Fibroblast of skin of scalp (primary cell): ENCODE data around the gene TNFRSF1A. TPM values are rescaled to one million over a fixed set of nuclear protein-coding genes. Genes with fewer than 3 reads are reported as not detected.

Experiments used
- DNase-seq: peaks from one replicate; pipeline ENCODE4 v3.0.0-alpha.2; 2013
- polyA plus RNA-seq, 2 experiments: library from polyadenylated mRNA; unstranded; fragments of 120-200 nt; gene quantifications; one replicate each; pipeline ENCODE4 v1.2.1, GENCODE V29; 2013; ENCODE audit not compliant: insufficient read length in 2 of 2

The TNFRSF1A gene
- polyA plus RNA-seq (2013, experiment 1 of 2; ENCODE audit: insufficient read length), result 167 TPM
- polyA plus RNA-seq (2013, experiment 2 of 2; ENCODE audit: insufficient read length), result 140 TPM

GRCh38 chr12:6341417-6342139 lies at the start of gene TNFRSF1A:
Gene TNFRSF1A (minus strand): TSS chr12:6342076. CDS start chr12:6341814, 262 bp downstream.
- peak; percentile 82 for DNase-seq

- DNase-seq, result no peak
Observed at GRCh38 chr12:6391013-6391412, 49.1 kb upstream of the TNFRSF1A start.

GRCh38 chr12:6390084-6390799 lies 48.4 kb upstream of the TNFRSF1A start:
- DNase-seq, result no peak

GRCh38 chr12:6387541-6387940 lies 45.7 kb upstream of the TNFRSF1A start:
- no peak for DNase-seq

- no peak for DNase-seq
Observed at GRCh38 chr12:6386491-6386890, 44.6 kb upstream of the TNFRSF1A start.

GRCh38 chr12:6386038-6386437 lies 44.2 kb upstream of the TNFRSF1A start:
- no peak for DNase-seq

GRCh38 chr12:6384499-6385436 lies 42.9 kb upstream of the TNFRSF1A start:
- no peak for DNase-seq

- peak; percentile 93 for DNase-seq
Observed at GRCh38 chr12:6383572-6384498, 42.0 kb upstream of the TNFRSF1A start, which contains the start of gene LTBR. Gene LTBR (plus strand): TSS chr12:6384162. CDS start chr12:6384359, 197 bp downstream.

- DNase-seq, result no peak
Observed at GRCh38 chr12:6382982-6383381, 41.1 kb upstream of the TNFRSF1A start.

- no peak for DNase-seq
Observed at GRCh38 chr12:6382371-6382770, 40.5 kb upstream of the TNFRSF1A start.

- peak; percentile 50 for DNase-seq
Observed at GRCh38 chr12:6380141-6381121, 38.6 kb upstream of the TNFRSF1A start.

GRCh38 chr12:6378709-6379472 lies 37.0 kb upstream of the TNFRSF1A start:
- no peak for DNase-seq

GRCh38 chr12:6377667-6377994 lies 35.8 kb upstream of the TNFRSF1A start:
- DNase-seq, result no peak

- DNase-seq, result no peak
Observed at GRCh38 chr12:6376870-6377666, 35.2 kb upstream of the TNFRSF1A start.

- DNase-seq, result peak; percentile 60
Observed at GRCh38 chr12:6376079-6376869, 34.4 kb upstream of the TNFRSF1A start.

GRCh38 chr12:6375269-6376078 lies 33.6 kb upstream of the TNFRSF1A start, which contains the start of gene SCNN1A:
Gene SCNN1A (minus strand): TSS chr12:6375563. CDS start chr12:6374783, 780 bp downstream.
- no peak for DNase-seq

- no peak for DNase-seq
Observed at GRCh38 chr12:6374786-6375160, 32.9 kb upstream of the TNFRSF1A start.
